ENCODE data around the gene SIGLEC11.
"Not testable (repeated sequence)": the region's sequence is repeated elsewhere in the genome, so short reads cannot be mapped to it uniquely, and the experiment has no call there.

SIGLEC11 gene

GRCh38 chr19:49972841-49973240, 11.9 kb upstream of the SIGLEC11 start:
- Histone ChIP-seq H3K27ac (ENCODE audit: extremely low read depth, low read depth, low read length) (no peak overlapping the region), H3K4me1 (ENCODE audit: control insufficient read depth, insufficient read depth, low read length) (no peaks in the 10 kb centered on the region), H3K36me3 (ENCODE audit: control insufficient read depth in 2 of 2, insufficient read depth in 1 of 2, low read length in 2 of 2) (peaks cover 0 to 17% of the 10 kb centered on the region in 2 experiments; a peak in 2 of 3 replicates), H3K9me3 (ENCODE audit: control insufficient read depth, insufficient read depth, low read depth, low read length) (no peaks in the 10 kb centered on the region), H3K4me3 (ENCODE audit: low read depth, low read length) (no peak overlapping the region)
- TF ChIP-seq ZNF26 (tag by site-specific recombination; IDR thresholded peaks at IDR 0.05) (no peak), GLIS2 (tag by site-specific recombination; IDR thresholded peaks at IDR 0.05) (0 out of 2 replicates have a peak, but pooled peaks have one; percentile 20)
- POLR2A ChIA-PET = no interaction called here
- CTCF ChIA-PET = interaction anchor here (2.0 kb wide), 1 partner anchor 13 kb away, joined by 7 read pairs; no protein-coding TSS in a partner anchor

GRCh38 chr19:49971991-49972411, 11.0 kb upstream of the SIGLEC11 start:
- no peak overlapping the region for H3K27ac ChIP-seq (ENCODE audit: extremely low read depth, low read depth, low read length)
- no peaks in the 10 kb centered on the region for H3K9me3 ChIP-seq (ENCODE audit: control insufficient read depth, insufficient read depth, low read depth, low read length)
- no peak for TF ChIP-seq MEIS1 (CRISPR knock-in tag; IDR thresholded peaks at IDR 0.05; ENCODE audit: borderline replicate concordance)
- TF ChIP-seq TCF7L2 (IDR thresholded peaks at IDR 0.05; ENCODE audit: borderline replicate concordance, low read depth, low read length) = no peak
- TF ChIP-seq ZNF2 (tag by site-specific recombination; IDR thresholded peaks at IDR 0.05) = no peak
- TF ChIP-seq ATF2 (tag by site-specific recombination; IDR thresholded peaks at IDR 0.05; ENCODE audit: low read depth) = no peak
- TF ChIP-seq ZNF621 (tag by site-specific recombination; IDR thresholded peaks at IDR 0.05) = no peak
- TF ChIP-seq HOXC10 (CRISPR knock-in tag; IDR thresholded peaks at IDR 0.05) = no peak
- no peak for TF ChIP-seq ZNF148 (tag by site-specific recombination; IDR thresholded peaks at IDR 0.05; ENCODE audit: borderline replicate concordance)
- no peak for TF ChIP-seq ZNF175 (tag by site-specific recombination; IDR thresholded peaks at IDR 0.05)
- no peak for TF ChIP-seq ZNF571 (tag by site-specific recombination; IDR thresholded peaks at IDR 0.05)
- TF ChIP-seq, protein P1, sequence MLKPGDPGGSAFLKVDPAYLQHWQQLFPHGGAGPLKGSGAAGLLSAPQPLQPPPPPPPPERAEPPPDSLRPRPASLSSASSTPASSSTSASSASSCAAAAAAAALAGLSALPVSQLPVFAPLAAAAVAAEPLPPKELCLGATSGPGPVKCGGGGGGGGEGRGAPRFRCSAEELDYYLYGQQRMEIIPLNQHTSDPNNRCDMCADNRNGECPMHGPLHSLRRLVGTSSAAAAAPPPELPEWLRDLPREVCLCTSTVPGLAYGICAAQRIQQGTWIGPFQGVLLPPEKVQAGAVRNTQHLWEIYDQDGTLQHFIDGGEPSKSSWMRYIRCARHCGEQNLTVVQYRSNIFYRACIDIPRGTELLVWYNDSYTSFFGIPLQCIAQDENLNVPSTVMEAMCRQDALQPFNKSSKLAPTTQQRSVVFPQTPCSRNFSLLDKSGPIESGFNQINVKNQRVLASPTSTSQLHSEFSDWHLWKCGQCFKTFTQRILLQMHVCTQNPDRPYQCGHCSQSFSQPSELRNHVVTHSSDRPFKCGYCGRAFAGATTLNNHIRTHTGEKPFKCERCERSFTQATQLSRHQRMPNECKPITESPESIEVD (tag by site-specific recombination; IDR thresholded peaks at IDR 0.05) = no peak
- no peak for TF ChIP-seq ZFHX2 (tag by site-specific recombination; conservative IDR thresholded peaks at IDR 0.05)
- TF ChIP-seq ZNF311 (tag by site-specific recombination; IDR thresholded peaks at IDR 0.05; ENCODE audit: borderline replicate concordance) = no peak
- peaks cover 0 to 11% of the 10 kb centered on the region in 2 experiments; a peak in 2 of 3 replicates for H3K36me3 ChIP-seq (ENCODE audit: control insufficient read depth in 2 of 2, insufficient read depth in 1 of 2, low read length in 2 of 2)
- POLR2A ChIA-PET = no interaction called here
- no peak overlapping the region for H3K4me3 ChIP-seq (ENCODE audit: low read depth, low read length)
- H3K4me1 ChIP-seq (ENCODE audit: control insufficient read depth, insufficient read depth, low read length) = no peaks in the 10 kb centered on the region
- CTCF ChIA-PET = interaction anchor here (0.7 to 2.0 kb wide), 3 partner anchors 12 to 291 kb away, joined by 3 to 7 read pairs (median 3); no protein-coding TSS in a partner anchor

DNA sequence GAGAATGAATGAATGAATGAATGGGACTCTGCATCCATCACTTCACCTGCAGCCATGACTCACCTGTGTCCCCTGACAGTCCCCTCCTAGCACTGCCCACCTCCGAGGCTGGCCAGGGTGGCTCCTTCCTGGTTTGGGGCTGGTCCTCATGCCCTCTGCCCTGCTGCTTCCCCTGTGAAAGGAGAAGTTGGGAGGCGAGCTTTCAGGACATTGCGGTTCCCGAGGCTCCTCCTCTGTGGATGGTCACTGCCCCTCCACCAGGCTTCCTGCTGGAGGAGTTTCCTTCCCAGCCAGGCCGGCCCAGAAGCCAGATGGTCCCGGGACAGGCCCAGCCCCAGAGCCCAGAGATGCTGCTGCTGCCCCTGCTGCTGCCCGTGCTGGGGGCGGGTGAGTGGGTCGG, 8.4 kb upstream of the SIGLEC11 start:
- H3K4me1 ChIP-seq (ENCODE audit: control insufficient read depth, insufficient read depth, low read length); H3K27ac ChIP-seq (ENCODE audit: extremely low read depth, low read depth, low read length); POLR2A ChIA-PET; H3K9me3 ChIP-seq (ENCODE audit: control insufficient read depth, insufficient read depth, low read depth, low read length); H3K36me3 ChIP-seq (ENCODE audit: control insufficient read depth in 2 of 2, insufficient read depth in 1 of 2, low read length in 2 of 2); H3K4me3 ChIP-seq (ENCODE audit: low read depth, low read length): not testable (repeated sequence)
- TF ChIP-seq PRDM10 (tag by site-specific recombination; IDR thresholded peaks at IDR 0.05) = peak; percentile 41; the same call in 1 of the 2 replicates
- CTCF ChIA-PET = interaction anchor here (1.4 kb wide), 2 partner anchors 8 to 31 kb away, joined by 3 to 5 read pairs; no protein-coding TSS in a partner anchor

All from HEK293 (cell line).